NT2/D1 (cell line): ENCODE results near the gene DDX25.

Experiments
- DNase-seq: peaks from one replicate; pipeline ENCODE4 v3.0.0-alpha.2; 2011; ENCODE audit warnings: low read depth, low spot score
- H3K27me3 ChIP-seq: 2 replicates; pipeline ENCODE4 v1.6.0; 2011; ENCODE audit warnings: mild to moderate bottlenecking; ENCODE audit not compliant: insufficient read length, insufficient read depth
- H3K36me3 ChIP-seq: 2 replicates; pipeline ENCODE4 v1.6.1; 2011; ENCODE audit warnings: mild to moderate bottlenecking, low read length, mixed read lengths; ENCODE audit not compliant: insufficient read depth, insufficient read length
- H3K4me1 ChIP-seq: 2 replicates; pipeline ENCODE4 v1.5.1; 2011; ENCODE audit not compliant: insufficient read depth, insufficient read length
- H3K4me3 ChIP-seq: 2 replicates; pipeline ENCODE4 v1.5.1; 2011; ENCODE audit warnings: low read depth; ENCODE audit not compliant: insufficient read length
- H3K9ac ChIP-seq: 2 replicates; pipeline ENCODE4 v1.6.0; 2011; ENCODE audit warnings: low read depth; ENCODE audit not compliant: insufficient read length
- H3K9me3 ChIP-seq: 2 replicates; pipeline ENCODE4 v1.5.1; 2011; ENCODE audit warnings: mild to moderate bottlenecking, low read length; ENCODE audit not compliant: insufficient read depth
- SUZ12 ChIP-seq: IDR thresholded peaks from 2 replicates; pipeline ENCODE4 v1.6.1; 2011; ENCODE audit not compliant: insufficient read length, insufficient read depth; ENCODE audit errors: extremely low read depth
- YY1 ChIP-seq: IDR thresholded peaks from 2 replicates; pipeline ENCODE4 v1.6.1; 2011; ENCODE audit not compliant: insufficient read length, insufficient read depth
- ZNF274 ChIP-seq: IDR thresholded peaks from 2 replicates; pipeline ENCODE4 v1.6.1; 2011; ENCODE audit warnings: mild to moderate bottlenecking, low read depth, low read length

DDX25 gene

DNA sequence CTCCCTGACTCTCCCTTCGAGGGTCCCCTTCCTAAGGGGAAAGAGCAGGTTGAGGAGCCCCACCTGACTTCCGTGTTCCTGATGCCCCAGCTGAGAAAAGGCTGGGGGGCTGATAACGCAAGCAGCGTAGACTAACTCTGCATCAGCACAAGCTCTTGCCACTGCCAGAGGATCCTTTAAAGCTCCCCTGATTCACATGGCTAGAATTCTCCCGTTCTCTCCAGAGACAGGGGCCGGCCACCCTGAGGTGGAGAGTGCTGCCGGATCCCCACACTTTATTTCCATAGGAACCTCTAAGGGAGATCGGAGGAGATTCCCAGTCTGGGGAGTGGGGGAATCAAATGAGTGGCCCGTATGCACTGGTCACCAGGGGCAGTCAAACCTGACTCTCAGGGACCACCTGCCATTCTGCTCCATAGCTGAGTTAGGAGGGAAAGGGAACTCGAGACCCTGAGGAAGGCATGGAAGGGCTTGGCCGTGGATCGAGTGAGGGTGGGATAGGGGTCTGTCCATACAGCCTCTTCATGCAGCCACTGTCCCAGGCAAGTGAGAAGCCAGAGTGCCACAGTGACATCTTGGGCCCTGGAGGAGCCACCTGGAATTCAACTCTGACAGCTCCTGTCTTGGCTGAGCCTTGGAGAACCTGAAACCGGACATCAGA is 40.2 kb downstream of the DDX25 start:
- Histone ChIP-seq H3K9ac (no peak overlapping the region), H3K4me3 (no peak overlapping the region), H3K4me1 (peaks cover 6% of the 10 kb centered on the region), H3K36me3 (no peaks in the 10 kb centered on the region), H3K27me3 (no peaks in the 10 kb centered on the region), H3K9me3 (no peaks in the 10 kb centered on the region)
- DNase-seq, result no peak
- no peak for TF ChIP-seq YY1
- no peak for TF ChIP-seq ZNF274
- TF ChIP-seq SUZ12, result no peak

DNA sequence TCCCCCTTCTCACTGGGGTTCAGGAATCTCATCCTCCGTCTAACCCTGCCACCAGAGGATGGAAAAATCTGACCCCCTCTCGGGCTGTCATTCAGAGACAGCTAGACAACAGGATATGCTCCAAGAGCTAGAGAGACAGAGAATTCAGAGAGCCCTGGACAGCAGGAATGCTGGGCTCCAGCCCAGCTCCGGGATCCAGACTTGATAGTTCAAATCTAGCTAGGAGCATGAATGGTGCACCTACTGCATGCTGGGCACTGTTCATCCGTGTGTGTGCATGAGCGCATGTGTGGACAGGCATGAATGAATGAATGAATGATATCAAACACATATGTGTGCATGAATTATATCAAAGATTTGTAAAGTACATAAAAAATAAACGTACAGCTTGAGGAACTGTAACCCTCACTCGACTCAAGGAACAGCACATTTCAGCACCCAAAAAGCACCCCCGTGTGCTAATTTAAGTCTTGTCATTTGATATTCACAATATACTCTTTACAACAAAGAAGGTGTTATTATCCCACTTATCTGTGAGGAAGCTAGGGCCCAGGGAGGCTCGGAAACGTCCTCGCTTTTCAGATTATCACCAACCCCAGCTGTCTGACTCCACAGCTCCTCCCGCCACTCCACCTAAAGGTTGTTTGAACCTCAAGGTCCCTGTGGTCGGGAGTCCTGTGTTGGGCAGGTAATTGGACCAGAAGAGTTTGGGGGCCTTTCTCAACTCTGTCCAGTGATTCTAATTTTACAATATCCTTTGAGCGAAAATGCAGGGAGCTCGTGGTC is 40.9 kb downstream of the DDX25 start:
- Histone ChIP-seq H3K27me3 (no peaks in the 10 kb centered on the region), H3K4me3 (no peak overlapping the region), H3K9me3 (no peaks in the 10 kb centered on the region), H3K9ac (no peak overlapping the region), H3K36me3 (no peaks in the 10 kb centered on the region), H3K4me1 (peaks cover 6% of the 10 kb centered on the region)
- no peak for TF ChIP-seq SUZ12
- TF ChIP-seq YY1, result no peak
- TF ChIP-seq ZNF274, result no peak
- no peak for DNase-seq

DNA sequence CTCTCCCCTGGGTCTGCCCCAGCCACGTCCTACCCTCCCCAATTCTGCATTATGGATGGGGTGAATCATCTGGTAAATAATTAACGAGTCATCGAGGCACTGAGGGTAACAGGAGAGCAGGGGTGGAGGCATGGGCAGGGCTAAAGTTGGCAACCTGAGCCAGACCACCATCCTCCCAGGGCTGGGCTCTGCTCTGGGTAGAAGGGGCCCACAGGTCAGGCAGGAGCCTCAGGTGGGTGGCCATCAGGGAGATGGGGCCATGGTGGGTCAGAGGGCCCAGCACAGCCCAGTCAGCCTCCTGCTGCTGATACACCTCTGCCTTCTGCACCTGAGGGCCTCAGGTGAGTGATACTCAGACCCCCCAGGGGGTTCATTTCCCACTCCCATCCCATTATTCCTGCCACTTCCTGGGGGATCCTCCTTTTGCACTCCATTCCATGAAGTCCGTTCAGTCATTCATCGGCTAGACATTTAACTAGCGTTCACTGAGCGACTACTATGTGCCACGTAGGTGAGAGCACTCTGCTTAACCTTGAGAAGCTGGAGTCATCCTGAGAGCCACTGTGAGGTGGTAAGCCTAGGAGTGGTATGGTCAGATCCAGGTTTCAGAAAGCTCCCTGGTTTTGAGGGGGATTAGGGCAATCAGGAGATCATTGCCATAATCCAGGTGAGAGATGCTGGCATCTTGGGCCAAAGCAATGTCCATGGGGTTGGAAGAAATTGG is 41.7 kb downstream of the DDX25 start, which contains the start of gene VSIG10L2:
Gene VSIG10L2, plus strand, starts transcription at position 248 of the 724 bp plus-strand sequence. Its CDS starts 12 bp downstream, at position 260.
- H3K9me3 ChIP-seq, result no peaks in the 10 kb centered on the region
- DNase-seq, result no peak
- H3K4me1 ChIP-seq, result peaks cover 6% of the 10 kb centered on the region
- no peak within 1 kb of the TSS for H3K4me3 ChIP-seq
- no peak for TF ChIP-seq ZNF274
- no peak for TF ChIP-seq YY1
- no peak for TF ChIP-seq SUZ12
- H3K9ac ChIP-seq, result no peak within 1 kb of the TSS
- no peaks in the 10 kb centered on the region for H3K36me3 ChIP-seq
- no peaks in the 10 kb centered on the region for H3K27me3 ChIP-seq

DNA sequence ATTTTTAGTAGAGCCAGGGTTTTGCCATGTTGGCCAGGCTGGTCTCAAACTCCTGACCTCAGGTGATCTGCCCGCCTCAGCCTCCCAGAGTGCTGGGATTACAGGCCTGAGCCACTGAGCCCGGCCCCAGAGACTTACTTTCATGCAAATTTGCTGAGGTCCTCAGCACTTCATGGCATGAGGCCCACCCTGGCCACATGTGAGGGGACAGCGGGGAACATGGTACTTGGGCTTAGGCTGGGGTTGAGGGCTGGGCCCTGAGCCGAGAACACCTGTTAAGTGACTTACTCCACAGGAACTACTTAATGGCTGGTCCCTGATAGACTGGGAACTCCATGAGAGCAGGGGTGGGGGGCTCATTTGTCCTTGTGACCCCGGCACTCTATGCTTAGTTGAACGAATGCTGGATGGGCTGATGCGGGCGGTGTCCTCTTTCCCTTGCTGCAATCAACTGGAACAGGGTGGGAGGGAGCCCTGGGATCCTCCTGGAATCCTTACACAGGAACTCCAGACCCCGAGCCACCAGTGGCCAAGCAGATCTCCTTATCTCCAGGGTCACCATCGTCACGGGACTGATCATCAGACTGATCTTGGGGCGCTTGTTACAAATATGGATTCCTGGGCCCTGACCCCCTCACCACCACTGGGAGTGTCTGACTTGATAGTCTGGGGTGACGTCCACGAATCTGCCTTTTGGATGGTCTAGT is 42.6 kb downstream of the DDX25 start:
- no peak for DNase-seq
- Histone ChIP-seq H3K9me3 (no peaks in the 10 kb centered on the region), H3K36me3 (no peaks in the 10 kb centered on the region), H3K9ac (no peak overlapping the region), H3K4me1 (peaks cover 6% of the 10 kb centered on the region), H3K4me3 (no peak overlapping the region), H3K27me3 (no peaks in the 10 kb centered on the region)
- TF ChIP-seq SUZ12 (no peak), ZNF274 (no peak), YY1 (no peak)

DNA sequence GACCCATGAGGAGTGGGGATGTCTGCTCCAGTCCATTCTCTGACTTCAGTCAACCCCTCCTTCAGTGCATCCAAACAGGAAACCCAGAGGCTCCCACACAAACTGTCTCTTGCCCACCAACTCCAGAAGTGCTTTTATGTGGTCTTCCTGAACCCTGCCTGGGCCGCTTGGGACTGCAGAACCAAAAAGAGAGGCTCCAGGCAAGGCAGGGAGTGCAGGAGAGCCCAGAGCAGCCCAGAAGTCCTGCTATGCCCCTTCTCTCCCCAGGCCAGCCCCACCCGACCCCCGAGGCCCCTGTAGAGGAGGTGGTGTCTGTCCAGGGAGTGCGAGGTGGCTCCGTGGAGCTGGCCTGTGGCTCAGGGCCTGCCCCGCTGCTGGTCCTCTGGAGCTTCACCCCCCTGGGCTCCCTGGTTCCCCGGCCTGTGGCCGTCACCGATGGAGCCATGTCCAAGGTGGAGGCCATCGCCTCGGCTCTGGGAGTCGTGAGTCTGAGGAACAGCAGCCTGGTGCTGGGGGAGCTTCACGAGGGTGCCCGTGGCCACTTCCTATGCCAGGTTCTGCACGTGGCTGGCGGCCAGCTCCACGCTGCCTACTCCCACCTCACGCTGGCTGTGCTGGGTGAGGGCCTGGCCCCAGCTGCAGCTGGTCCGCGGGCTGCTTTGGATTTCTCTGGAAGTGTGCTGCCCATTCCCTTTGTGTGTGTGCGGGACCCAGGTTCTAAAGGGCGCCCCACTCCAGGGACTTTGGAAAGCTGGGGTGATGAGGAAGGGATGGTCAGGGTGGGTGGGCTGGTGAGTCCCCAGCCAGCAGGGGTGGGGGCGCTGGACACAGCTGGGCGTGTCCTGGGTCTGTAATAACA is 43.3 kb downstream of the DDX25 start:
- Histone ChIP-seq H3K4me3 (no peak overlapping the region), H3K27me3 (no peaks in the 10 kb centered on the region), H3K9me3 (no peaks in the 10 kb centered on the region), H3K36me3 (no peaks in the 10 kb centered on the region), H3K4me1 (peaks cover 6% of the 10 kb centered on the region), H3K9ac (no peak overlapping the region)
- no peak for TF ChIP-seq YY1
- TF ChIP-seq ZNF274, result no peak
- TF ChIP-seq SUZ12, result no peak
- DNase-seq, result no peak
